Stimulated activated CD4-positive, alpha-beta T cell treated with anti-CD3 and anti-CD28 coated beads, TNF-alpha, amount 100 ng/mL, for 1 hour (primary cell): Measurements from ENCODE around the gene SRSF10.

Experiments
- DNase-seq, 3 donors: peaks; one replicate each; pipeline ENCODE4 v3.0.0-alpha.2; 2020; ENCODE audit warnings: low read depth in 3 of 3, low spot score in 1 of 3

SRSF10 gene

DNA sequence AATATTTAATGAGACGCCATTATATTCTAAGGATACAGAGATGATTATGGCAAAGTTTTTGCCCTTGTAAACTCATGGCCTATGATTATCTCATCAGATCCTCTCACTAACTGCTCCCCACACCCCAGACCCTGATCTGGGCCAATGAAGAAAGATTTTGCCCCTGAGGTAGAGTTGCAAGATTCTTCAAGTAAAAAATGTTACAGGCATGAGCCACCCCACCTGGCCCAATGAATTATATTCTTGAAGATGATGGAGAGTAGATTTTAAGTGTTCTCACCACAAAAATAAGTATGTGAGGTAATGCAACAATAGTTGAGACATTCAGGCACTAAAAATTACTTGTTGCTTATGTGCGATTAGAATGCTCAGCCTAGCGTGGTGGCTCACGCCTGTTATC is 65.2 kb downstream of the SRSF10 start:
- DNase-seq = no peak
